ENCODE measurements around the gene MICAL2. TPM values are rescaled to one million over a fixed set of nuclear protein-coding genes. Genes with fewer than 3 reads are reported as not detected.

MICAL2 gene
- total and polyA plus RNA-seq, 7 donors, result 6.8 to 45.7 (median 15.0) TPM

GRCh38 chr11:12269446-12270214 lies 159.2 kb downstream of the MICAL2 start:
- H3K27ac ChIP-seq, result no peak overlapping the region
- ATAC-seq, result peak in 1 of 4 donors; percentile 30

GRCh38 chr11:12270215-12270797 lies 159.9 kb downstream of the MICAL2 start:
- intact Hi-C loops (cut with DNase I), result no loop called here
- Histone ChIP-seq H3K36me3 (ENCODE audit: insufficient read depth in 1 of 2, low read depth in 1 of 2) (no peaks in the 10 kb centered on the region), H3K4me1 (no peaks in the 10 kb centered on the region), H3K27me3 (ENCODE audit: insufficient read depth in 3 of 3, low read length in 2 of 3) (no peaks in the 10 kb centered on the region), H3K4me3 (no peak overlapping the region), H3K27ac (no peak overlapping the region), H3K9me3 (no peaks in the 10 kb centered on the region)
- no peak for TF ChIP-seq CTCF (IDR thresholded peaks at IDR 0.05)
- DNase-seq (no peak), ATAC-seq (no peak)
- WGBS, 3 donors, result 73 to 86% (median 77%) methylated on average over 6 of the region's 6 CpGs

More at GRCh38 chr11:12269446-12270214, 159.2 kb downstream of the MICAL2 start:
- TF ChIP-seq CTCF (IDR thresholded peaks at IDR 0.05), result no peak
- H3K4me1 ChIP-seq, result no peaks in the 10 kb centered on the region
- no peak for DNase-seq
- WGBS, 3 donors, result 49 to 68% (median 55%) methylated on average over 12 of the region's 12 CpGs
- H3K9me3 ChIP-seq, result no peaks in the 10 kb centered on the region
- no peaks in the 10 kb centered on the region for H3K36me3 ChIP-seq (ENCODE audit: insufficient read depth in 1 of 2, low read depth in 1 of 2)
- intact Hi-C loops (cut with DNase I), result loop anchor here in 1 of 2 donors (10.0 kb wide), 1 partner anchor 575 kb away; no protein-coding TSS in a partner anchor
- H3K4me3 ChIP-seq, result no peak overlapping the region
- no peaks in the 10 kb centered on the region for H3K27me3 ChIP-seq (ENCODE audit: insufficient read depth in 3 of 3, low read length in 2 of 3)

- Histone ChIP-seq H3K9me3 (no peaks in the 10 kb centered on the region), H3K27ac (no peak overlapping the region), H3K36me3 (ENCODE audit: insufficient read depth in 1 of 2, low read depth in 1 of 2) (no peaks in the 10 kb centered on the region), H3K27me3 (ENCODE audit: insufficient read depth in 3 of 3, low read length in 2 of 3) (no peaks in the 10 kb centered on the region), H3K4me1 (no peaks in the 10 kb centered on the region), H3K4me3 (no peak overlapping the region)
- WGBS, 3 donors, result 79 to 89% (median 86%) methylated on average over 8 of the region's 8 CpGs
- intact Hi-C loops (cut with DNase I), result no loop called here
- ATAC-seq (no peak), DNase-seq (no peak)
- TF ChIP-seq CTCF (IDR thresholded peaks at IDR 0.05), result no peak
Observed at GRCh38 chr11:12270817-12271216, 160.4 kb downstream of the MICAL2 start.

- intact Hi-C loops (cut with DNase I), result no loop called here
- WGBS, 3 donors, result 68 to 82% (median 71%) methylated on average over 4 of the region's 4 CpGs
- Histone ChIP-seq H3K4me1 (no peaks in the 10 kb centered on the region), H3K27ac (no peak overlapping the region), H3K27me3 (ENCODE audit: insufficient read depth in 3 of 3, low read length in 2 of 3) (no peaks in the 10 kb centered on the region), H3K36me3 (ENCODE audit: insufficient read depth in 1 of 2, low read depth in 1 of 2) (no peaks in the 10 kb centered on the region), H3K4me3 (no peak overlapping the region), H3K9me3 (no peaks in the 10 kb centered on the region)
- ATAC-seq (no peak), DNase-seq (no peak)
- no peak for TF ChIP-seq CTCF (IDR thresholded peaks at IDR 0.05)
Observed at GRCh38 chr11:12271241-12271640, 160.9 kb downstream of the MICAL2 start.

Data from psoas muscle (tissue), 8 donors.